Spleen (tissue), 11 donors: ENCODE results near the gene APOA4. TPM values are rescaled to one million over a fixed set of nuclear protein-coding genes. Genes with fewer than 3 reads are reported as not detected.

Source experiments
- DNase-seq: peaks from one replicate; pipeline ENCODE4 v3.0.0-alpha.2; 2020
- H3K27ac ChIP-seq, 8 donors: fragments of 200-600 bp; sonication (generic) in 7 of 8; 1 replicate in 4 of 8; 2 replicates in 4 of 8; pipeline versions ENCODE4 v1.5.0 to v1.8.0; 2016 to 2021; ENCODE audit warnings: inconsistent platforms in 4 of 8, mild to moderate bottlenecking in 4 of 8, moderate library complexity in 1 of 8
- H3K27me3 ChIP-seq, 7 donors: fragments of 200-600 bp; sonication (generic) in 6 of 7; replicated peaks in 1 of 7; 1 replicate in 4 of 7; 2 replicates in 3 of 7; pipeline versions ENCODE4 v1.5.0 to v1.8.0; 2016 to 2021; ENCODE audit warnings: inconsistent platforms in 3 of 7, mild to moderate bottlenecking in 1 of 7
- H3K36me3 ChIP-seq, 6 donors: fragments of 200-600 bp; sonication (generic) in 5 of 6; 1 replicate in 4 of 6; 2 replicates in 2 of 6; pipeline versions ENCODE4 v1.5.0 to v1.8.0; 2016 to 2021; ENCODE audit warnings: inconsistent platforms in 2 of 6
- H3K4me1 ChIP-seq, 6 donors: fragments of 200-600 bp; sonication (generic) in 5 of 6; 1 replicate in 3 of 6; 2 replicates in 3 of 6; pipeline versions ENCODE4 v1.5.0 to v1.8.0; 2016 to 2021; ENCODE audit warnings: inconsistent platforms in 3 of 6
- H3K4me3 ChIP-seq, 8 donors: fragments of 200-600 bp; sonication (generic) in 7 of 8; 1 replicate in 4 of 8; 2 replicates in 4 of 8; pipeline versions ENCODE4 v1.5.0 to v1.8.0; 2016 to 2021; ENCODE audit warnings: inconsistent platforms in 4 of 8, mild to moderate bottlenecking in 4 of 8, moderate library complexity in 2 of 8
- H3K9me3 ChIP-seq, 8 donors: fragments of 200-600 bp; sonication (generic) in 7 of 8; 1 replicate in 4 of 8; 2 replicates in 4 of 8; pipeline versions ENCODE4 v1.5.0 to v1.8.0; 2016 to 2021; ENCODE audit warnings: inconsistent platforms in 4 of 8
- POLR2A ChIP-seq, 3 donors: fragments of 450-650 bp; IDR thresholded peaks; one replicate each; pipeline ENCODE4 v1.5.1; 2017; ENCODE audit warnings: antibody characterized with exemption in 3 of 3, mild to moderate bottlenecking in 1 of 3
- POLR2AphosphoS5 ChIP-seq, 3 donors: sonication (generic); formaldehyde crosslinking; IDR thresholded peaks; one replicate each; pipeline ENCODE4 v1.5.1; 2017; ENCODE audit warnings: antibody characterized with exemption in 3 of 3
- WGBS, 5 donors: extraction: QIAGEN DNeasy Blood & Tissue Kit in 3 of 5; methylation state at CpG; one replicate each; pipeline versions ENCODE4 v1.1.5 to v1.1.7; 2013 to 2018; 5-methylcytosine and 5-hydroxymethylcytosine counted together
- intact Hi-C: fragments of 100-400 bp; cut with DNase I; formaldehyde crosslinking; loops from one replicate; pipeline ENCODE4 v1.15.0; 2023; ENCODE audit warnings: low total_unique reads
- polyA plus RNA-seq, 3 donors: library from polyadenylated mRNA; stranded (reverse); fragments of 200-250 nt; gene quantifications; one replicate each; pipeline ENCODE4 v1.2.1, GENCODE V29; 2013
- total RNA-seq, 7 donors: library from RNA; depleted of rRNA in 3 of 7; stranded (reverse); fragments of >200 nt in 3 of 7; fragmentation: NEBNext Ultra II Directional in 4 of 7; extraction: Animal tissue kit (Norgen Biotek cat#: 25700) in 4 of 7; gene quantifications; one replicate each; pipeline versions ENCODE4 v1.1.0 to v1.2.1, GENCODE V29; 2016 to 2021
- TF ChIP-seq, protein P1 (sequence below), 11 experiments: fragments of 200-600 bp in 7 of 11; fragments of 450-650 bp in 4 of 11; sonication (generic) in 4 of 11; IDR thresholded peaks in 8 of 11; conservative IDR thresholded peaks in 3 of 11; 1 replicate in 7 of 11; 2 replicates in 4 of 11; pipeline versions ENCODE4 v1.4.0 to v1.8.0; 2016 to 2021; ENCODE audit warnings: antibody characterized with exemption in 11 of 11, inconsistent platforms in 4 of 11, mild to moderate bottlenecking in 1 of 11
- donor health status: healthy with polysubstance abuse.
- donor health status: DM: no; HTN: no; CAD: no; lungs with moderate emphysema.
- donor health status: DM: no; HTN: no; CAD: no.
- donor health status: Bipolar disorder and iron deficiency.
- donor health status: healthy.
- donor health status: DM: no; HTN: no; CAD: no.
- donor health status: DM: yes; HTN: yes; CAD: no.

APOA4 gene
- total and polyA plus RNA-seq, 10 donors: 0.05 to 0.16 TPM; not detected in 8

- H3K9me3 ChIP-seq: no peaks in the 10 kb centered on the region
- TF ChIP-seq, protein P1, sequence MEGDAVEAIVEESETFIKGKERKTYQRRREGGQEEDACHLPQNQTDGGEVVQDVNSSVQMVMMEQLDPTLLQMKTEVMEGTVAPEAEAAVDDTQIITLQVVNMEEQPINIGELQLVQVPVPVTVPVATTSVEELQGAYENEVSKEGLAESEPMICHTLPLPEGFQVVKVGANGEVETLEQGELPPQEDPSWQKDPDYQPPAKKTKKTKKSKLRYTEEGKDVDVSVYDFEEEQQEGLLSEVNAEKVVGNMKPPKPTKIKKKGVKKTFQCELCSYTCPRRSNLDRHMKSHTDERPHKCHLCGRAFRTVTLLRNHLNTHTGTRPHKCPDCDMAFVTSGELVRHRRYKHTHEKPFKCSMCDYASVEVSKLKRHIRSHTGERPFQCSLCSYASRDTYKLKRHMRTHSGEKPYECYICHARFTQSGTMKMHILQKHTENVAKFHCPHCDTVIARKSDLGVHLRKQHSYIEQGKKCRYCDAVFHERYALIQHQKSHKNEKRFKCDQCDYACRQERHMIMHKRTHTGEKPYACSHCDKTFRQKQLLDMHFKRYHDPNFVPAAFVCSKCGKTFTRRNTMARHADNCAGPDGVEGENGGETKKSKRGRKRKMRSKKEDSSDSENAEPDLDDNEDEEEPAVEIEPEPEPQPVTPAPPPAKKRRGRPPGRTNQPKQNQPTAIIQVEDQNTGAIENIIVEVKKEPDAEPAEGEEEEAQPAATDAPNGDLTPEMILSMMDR (IDR thresholded peaks at IDR 0.05 in 8 of 11, conservative IDR thresholded peaks at IDR 0.05 in 3 of 11): no peak
- TF ChIP-seq POLR2AphosphoS5 (IDR thresholded peaks at IDR 0.05) (no peak), POLR2A (IDR thresholded peaks at IDR 0.05) (no peak)
- no peaks in the 10 kb centered on the region for H3K4me1 ChIP-seq
- no peak overlapping the region for H3K4me3 ChIP-seq
- H3K36me3 ChIP-seq: no peaks in the 10 kb centered on the region
- DNase-seq: no peak
- H3K27ac ChIP-seq: no peak overlapping the region
- intact Hi-C loops: no loop called here
- H3K27me3 ChIP-seq: no peaks in the 10 kb centered on the region
- WGBS, 5 donors: 54 to 96% (median 66%) methylated on average over 4 to 5 of the region's 5 CpGs
These were observed 9.2 kb downstream of the APOA4 start for GRCh38 chr11:116813781-116814471.

DNA sequence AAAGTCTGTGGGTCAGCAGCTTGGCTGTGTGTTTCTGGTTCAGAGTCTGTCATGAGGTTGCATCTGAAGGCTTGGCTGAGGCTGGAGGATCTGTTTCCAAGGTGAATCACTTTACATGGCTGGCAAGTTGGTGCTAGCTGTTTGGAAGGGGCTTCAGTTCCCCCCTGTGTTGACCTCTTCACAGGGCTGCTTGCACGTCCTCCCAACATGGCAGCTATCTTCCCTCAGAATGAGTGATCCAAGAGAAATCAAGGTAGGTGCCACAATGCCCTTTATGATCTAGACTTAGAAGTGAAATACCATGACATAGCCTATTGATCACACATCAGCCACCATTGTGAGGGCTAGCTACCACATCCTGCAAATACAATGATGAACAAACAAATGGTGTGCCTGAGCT is 9.9 kb downstream of the APOA4 start:
- H3K27ac ChIP-seq: no peak overlapping the region
- H3K36me3 ChIP-seq: no peaks in the 10 kb centered on the region
- H3K4me3 ChIP-seq: no peak overlapping the region
- intact Hi-C loops: no loop called here
- no peak for DNase-seq
- no peaks in the 10 kb centered on the region for H3K9me3 ChIP-seq
- H3K27me3 ChIP-seq: no peaks in the 10 kb centered on the region
- TF ChIP-seq, protein P1 (IDR thresholded peaks at IDR 0.05 in 8 of 11, conservative IDR thresholded peaks at IDR 0.05 in 3 of 11): no peak
- TF ChIP-seq POLR2AphosphoS5 (IDR thresholded peaks at IDR 0.05): no peak
- TF ChIP-seq POLR2A (IDR thresholded peaks at IDR 0.05): no peak
- H3K4me1 ChIP-seq: no peaks in the 10 kb centered on the region
- 86 to 100% (median 96%) methylated on average over 1 of the region's 1 CpG for WGBS, 5 donors

DNA sequence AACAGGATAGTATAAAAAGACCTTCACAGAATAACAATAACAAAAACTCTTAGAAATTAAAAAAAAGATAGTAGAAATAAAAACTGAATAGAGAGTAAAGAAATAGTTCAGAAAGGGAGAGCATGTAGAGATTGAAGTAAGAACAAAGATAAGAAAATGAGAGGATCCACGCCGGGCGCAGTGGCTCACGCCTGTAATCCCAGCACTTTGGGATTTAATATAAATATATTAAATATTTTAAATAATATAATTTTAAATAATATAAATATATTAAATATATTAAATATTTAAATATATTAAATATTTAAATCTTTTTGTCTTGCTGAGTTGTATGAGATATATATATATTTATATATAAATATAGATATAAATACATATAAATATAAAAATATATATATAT is 11.0 kb downstream of the APOA4 start:
- 84 to 97% (median 94%) methylated on average over 4 of the region's 4 CpGs for WGBS, 5 donors

GRCh38 chr11:116811194-116811593 is 11.9 kb downstream of the APOA4 start:
- no peaks in the 10 kb centered on the region for H3K27me3 ChIP-seq
- no peaks in the 10 kb centered on the region for H3K36me3 ChIP-seq
- 81 to 93% (median 85%) methylated on average over 3 of the region's 3 CpGs for WGBS, 5 donors
- H3K27ac ChIP-seq: no peak overlapping the region
- TF ChIP-seq POLR2A (IDR thresholded peaks at IDR 0.05): no peak
- TF ChIP-seq POLR2AphosphoS5 (IDR thresholded peaks at IDR 0.05): no peak
- TF ChIP-seq, protein P1 (IDR thresholded peaks at IDR 0.05 in 8 of 11, conservative IDR thresholded peaks at IDR 0.05 in 3 of 11): no peak
- H3K4me3 ChIP-seq: no peak overlapping the region
- DNase-seq: no peak
- H3K4me1 ChIP-seq: no peaks in the 10 kb centered on the region
- intact Hi-C loops: no loop called here
- H3K9me3 ChIP-seq: no peaks in the 10 kb centered on the region

More for the DNA sequence above, 11.0 kb downstream of the APOA4 start:
- Histone ChIP-seq H3K9me3 (no peaks in the 10 kb centered on the region), H3K36me3 (no peaks in the 10 kb centered on the region), H3K4me3 (no peak overlapping the region), H3K27me3 (no peaks in the 10 kb centered on the region), H3K27ac (no peak overlapping the region), H3K4me1 (no peaks in the 10 kb centered on the region)
- TF ChIP-seq, protein P1 (IDR thresholded peaks at IDR 0.05 in 8 of 11, conservative IDR thresholded peaks at IDR 0.05 in 3 of 11): no peak
- TF ChIP-seq POLR2A (IDR thresholded peaks at IDR 0.05): no peak
- no peak for TF ChIP-seq POLR2AphosphoS5 (IDR thresholded peaks at IDR 0.05)
- no peak for DNase-seq
- intact Hi-C loops: no loop called here
